LNCaP clone FGC (cell line): ENCODE results near the gene LYPD3.

Experiments used
- DNase-seq: peaks from one replicate; pipeline ENCODE4 v3.0.0-alpha.2; 2011; ENCODE audit warnings: low read depth
- H3K4me3 ChIP-seq: 2 replicates; pipeline ENCODE4 v1.5.1; 2011; ENCODE audit warnings: mild to moderate bottlenecking, low read depth, low read length, control low read depth
- CTCF ChIP-seq: IDR thresholded peaks from 2 replicates; pipeline ENCODE4 v1.5.1; 2012; ENCODE audit warnings: mild to moderate bottlenecking; ENCODE audit not compliant: control insufficient read depth, insufficient read depth; ENCODE audit errors: extremely low read depth

LYPD3 gene

GRCh38 chr19:43425567-43426392, 39.6 kb downstream of the LYPD3 start:
- TF ChIP-seq CTCF = peak; percentile 46
- DNase-seq = peak; percentile 64
- no peak overlapping the region for H3K4me3 ChIP-seq

DNA sequence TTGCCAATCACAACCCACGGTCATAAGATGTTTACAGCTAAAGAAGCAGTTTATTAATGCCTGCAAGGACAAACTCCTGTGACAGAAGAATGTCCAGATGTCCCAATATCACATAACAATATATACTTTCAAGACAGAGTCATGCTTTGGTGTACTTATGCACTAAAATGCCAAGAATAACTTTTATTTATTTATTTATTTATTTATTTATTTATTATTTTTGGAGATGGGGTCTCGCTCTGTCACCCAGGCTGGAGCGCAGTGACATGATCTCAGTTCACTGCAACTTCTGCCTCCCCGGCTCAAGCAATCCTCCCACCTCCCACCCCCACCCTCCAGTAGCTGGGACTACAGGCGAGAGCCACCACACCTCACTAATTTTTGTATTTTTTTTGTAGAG, 41.6 kb downstream of the LYPD3 start:
- H3K4me3 ChIP-seq = no peak overlapping the region
- TF ChIP-seq CTCF = no peak
- no peak for DNase-seq

- TF ChIP-seq CTCF = no peak
- no peak overlapping the region for H3K4me3 ChIP-seq
- no peak for DNase-seq
Measured at GRCh38 chr19:43422689-43423066, 42.7 kb downstream of the LYPD3 start.

- H3K4me3 ChIP-seq = no peak overlapping the region
- TF ChIP-seq CTCF = no peak
- DNase-seq = no peak
Measured at GRCh38 chr19:43422000-43422688, 43.3 kb downstream of the LYPD3 start.

- DNase-seq = no peak
- H3K4me3 ChIP-seq = no peak overlapping the region
- no peak for TF ChIP-seq CTCF
Measured at GRCh38 chr19:43420954-43421353, 44.5 kb downstream of the LYPD3 start.

DNA sequence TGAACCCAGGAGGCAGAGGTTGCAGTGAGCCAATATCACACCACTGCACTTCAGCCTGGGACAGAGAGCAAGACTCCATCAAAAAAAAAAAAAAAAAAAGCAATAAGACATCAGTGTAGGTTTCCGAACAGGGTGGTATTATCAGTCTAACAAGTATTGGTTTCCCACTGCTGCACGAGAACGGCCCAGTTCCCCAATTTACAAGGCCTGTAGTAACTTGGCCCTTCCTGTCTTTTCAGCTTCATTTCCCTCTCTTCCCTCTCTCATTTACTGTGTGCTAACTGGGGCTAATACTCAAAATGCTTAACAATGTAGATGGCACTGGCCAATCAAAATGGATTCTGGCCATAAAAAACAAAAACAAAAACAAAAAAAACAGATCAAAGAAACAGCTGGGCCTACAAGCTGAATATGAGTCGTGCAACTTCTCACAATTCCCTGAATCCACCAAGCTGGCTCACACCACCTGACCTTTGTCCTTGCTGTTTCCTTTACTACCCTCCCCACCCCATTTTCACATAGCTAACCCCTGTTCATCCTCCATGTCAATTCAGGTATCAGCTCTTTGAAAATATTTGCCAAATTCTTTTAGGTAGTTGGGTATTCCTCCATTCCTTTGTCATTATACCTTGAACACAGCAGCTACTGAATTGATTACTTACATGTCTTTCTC, 48.3 kb downstream of the LYPD3 start:
- H3K4me3 ChIP-seq = no peak overlapping the region
- DNase-seq = no peak
- no peak for TF ChIP-seq CTCF

DNA sequence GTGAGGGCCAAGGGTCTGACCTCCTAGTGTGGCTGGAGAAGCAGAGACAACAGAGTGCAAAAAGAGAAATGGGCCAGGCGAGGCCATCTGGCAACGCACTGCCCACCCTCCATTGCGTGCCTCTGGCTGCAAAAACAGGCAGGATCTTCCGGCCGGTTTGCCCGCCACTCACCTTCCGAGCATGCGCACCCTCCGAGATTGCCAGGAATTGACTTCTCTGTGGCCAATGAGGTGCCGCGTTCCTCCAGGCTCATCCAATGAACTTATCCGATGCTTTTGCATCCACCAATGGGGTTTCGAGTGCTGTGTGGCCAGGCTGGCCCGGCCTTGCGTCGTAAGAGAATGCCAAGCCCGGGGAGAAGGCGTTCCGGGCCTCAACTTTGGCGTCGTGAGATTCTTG, 50.9 kb downstream of the LYPD3 start, which contains the start of gene TEX101:
Gene TEX101, plus strand, starts transcription at position 337 of the 400 bp plus-strand sequence. CDS start 1,030 bp downstream, outside the sequence.
- no peak within 1 kb of the TSS for H3K4me3 ChIP-seq
- DNase-seq = no peak
- no peak for TF ChIP-seq CTCF
